ENCODE results near the gene KCNJ1. TPM values are rescaled to one million over a fixed set of nuclear protein-coding genes. Genes with fewer than 3 reads are reported as not detected.

The KCNJ1 gene
- total RNA-seq, 2 experiments from 2014 or later = 0.22 to 0.27 TPM

DNA sequence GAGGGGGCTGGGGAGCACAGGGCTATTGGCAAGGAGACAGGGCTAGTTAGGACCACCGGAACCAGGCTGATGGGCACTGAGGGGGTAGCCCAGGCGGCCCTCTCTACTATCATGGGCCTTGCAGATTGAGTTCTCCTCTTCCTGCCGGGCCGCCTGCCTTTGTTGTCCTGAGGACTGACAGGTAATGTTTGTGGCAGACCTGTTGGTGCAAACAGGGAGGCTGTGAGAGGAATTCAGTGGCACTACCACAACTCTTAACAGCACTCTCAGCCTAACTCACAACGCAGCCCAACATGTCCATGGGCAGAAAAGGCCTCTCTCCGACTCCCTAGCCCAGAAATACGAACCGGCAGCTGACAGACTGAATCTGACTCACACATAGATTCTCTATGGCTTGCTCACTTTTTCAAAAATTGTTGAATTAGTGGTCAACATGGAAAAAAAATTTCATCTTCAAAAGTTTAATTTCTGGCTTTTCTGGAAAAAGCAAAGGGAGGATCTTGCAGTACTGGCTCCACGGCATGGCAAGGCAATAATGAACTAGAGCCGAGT lies 35.5 kb upstream of the KCNJ1 start:
- Histone ChIP-seq H3K9me3 (ENCODE audit: control insufficient read depth in 1 of 2, insufficient read depth in 1 of 2, low read length in 2 of 2) (no peaks in the 10 kb centered on the region), H3K27ac (ENCODE audit: low read depth in 1 of 2, low read length in 2 of 2) (no peak overlapping the region), H3K4me3 (ENCODE audit: low read length) (no peak overlapping the region), H3K27me3 (ENCODE audit: control insufficient read depth in 1 of 2, insufficient read depth in 2 of 2, low read length in 2 of 2) (peaks cover 7 to 8% of the 10 kb centered on the region in 2 experiments), H3K4me1 (ENCODE audit: insufficient read depth, low read length) (peaks cover 16% of the 10 kb centered on the region), H3K36me3 (ENCODE audit: insufficient read depth, low read length) (no peaks in the 10 kb centered on the region)
- no peak overlapping the region for H3K4me3 Mint-ChIP-seq
- intact Hi-C loops (cut with DNase I, micrococcal nuclease) = no loop called here
- TF ChIP-seq, protein P1, sequence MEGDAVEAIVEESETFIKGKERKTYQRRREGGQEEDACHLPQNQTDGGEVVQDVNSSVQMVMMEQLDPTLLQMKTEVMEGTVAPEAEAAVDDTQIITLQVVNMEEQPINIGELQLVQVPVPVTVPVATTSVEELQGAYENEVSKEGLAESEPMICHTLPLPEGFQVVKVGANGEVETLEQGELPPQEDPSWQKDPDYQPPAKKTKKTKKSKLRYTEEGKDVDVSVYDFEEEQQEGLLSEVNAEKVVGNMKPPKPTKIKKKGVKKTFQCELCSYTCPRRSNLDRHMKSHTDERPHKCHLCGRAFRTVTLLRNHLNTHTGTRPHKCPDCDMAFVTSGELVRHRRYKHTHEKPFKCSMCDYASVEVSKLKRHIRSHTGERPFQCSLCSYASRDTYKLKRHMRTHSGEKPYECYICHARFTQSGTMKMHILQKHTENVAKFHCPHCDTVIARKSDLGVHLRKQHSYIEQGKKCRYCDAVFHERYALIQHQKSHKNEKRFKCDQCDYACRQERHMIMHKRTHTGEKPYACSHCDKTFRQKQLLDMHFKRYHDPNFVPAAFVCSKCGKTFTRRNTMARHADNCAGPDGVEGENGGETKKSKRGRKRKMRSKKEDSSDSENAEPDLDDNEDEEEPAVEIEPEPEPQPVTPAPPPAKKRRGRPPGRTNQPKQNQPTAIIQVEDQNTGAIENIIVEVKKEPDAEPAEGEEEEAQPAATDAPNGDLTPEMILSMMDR (IDR thresholded peaks at IDR 0.05) = no peak
- ATAC-seq (ENCODE audit: poor library complexity) = no peak
- H3K4me1 Mint-ChIP-seq (ENCODE audit: low read depth) = peaks cover 27% of the 10 kb centered on the region
- H3K27ac Mint-ChIP-seq = no peak overlapping the region
- H3K36me3 Mint-ChIP-seq (ENCODE audit: low read depth) = no peaks in the 10 kb centered on the region
- peaks cover 29% of the 10 kb centered on the region for H3K27me3 Mint-ChIP-seq
- ChIA-PET POLR2A (interaction anchor here (0.7 kb wide), 1 partner anchor 31 kb away, joined by 3 read pairs; no protein-coding TSS in a partner anchor), CTCF (no interaction called here)
- H3K9me3 Mint-ChIP-seq = no peaks in the 10 kb centered on the region
- no peak for DNase-seq

DNA sequence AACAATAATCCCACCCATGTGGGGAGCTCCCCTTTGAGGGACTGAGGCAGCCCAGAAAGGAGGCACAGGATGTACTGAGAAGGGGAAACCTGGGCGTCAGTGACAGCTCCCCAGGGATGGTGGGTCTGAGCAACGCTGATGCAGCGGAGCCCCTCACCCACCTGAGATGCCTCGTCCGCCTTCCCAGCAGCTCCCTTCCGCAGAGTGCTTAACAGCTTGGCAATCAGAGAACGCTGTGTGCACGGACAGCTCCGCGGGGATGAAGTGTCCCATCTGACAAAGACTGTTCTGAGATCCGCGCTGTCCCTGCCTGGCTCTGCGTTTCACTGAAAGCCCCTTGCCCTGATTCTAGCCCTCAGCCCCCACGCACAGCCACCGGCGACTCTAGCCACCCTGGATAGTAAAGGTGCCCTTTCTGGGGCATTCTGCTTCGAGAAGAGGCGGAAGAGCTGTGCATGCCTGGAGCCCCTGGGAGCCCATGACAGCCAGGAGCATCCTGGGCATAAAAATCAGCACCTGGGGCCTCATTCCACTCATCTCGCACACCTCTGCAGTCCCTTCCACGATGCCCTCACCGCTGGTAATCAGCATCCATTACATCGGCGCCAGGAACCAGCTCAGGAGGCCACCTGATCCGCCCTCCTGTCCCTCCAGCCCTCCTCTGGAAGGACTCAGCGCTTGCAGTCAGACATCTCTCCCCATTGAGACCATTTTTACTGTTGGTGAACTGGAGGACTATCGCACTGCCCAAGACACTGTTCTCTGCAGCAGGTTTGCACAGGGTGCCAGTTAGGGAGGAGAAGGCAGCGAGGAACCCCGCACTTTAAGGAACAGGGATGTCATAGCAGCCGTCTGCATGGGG lies 34.8 kb upstream of the KCNJ1 start:
- Mint-ChIP-seq H3K4me3 (no peak overlapping the region), H3K27me3 (peaks cover 22% of the 10 kb centered on the region), H3K27ac (no peak overlapping the region), H3K4me1 (ENCODE audit: low read depth) (peaks cover 27% of the 10 kb centered on the region), H3K36me3 (ENCODE audit: low read depth) (no peaks in the 10 kb centered on the region), H3K9me3 (no peaks in the 10 kb centered on the region)
- Histone ChIP-seq H3K4me3 (ENCODE audit: low read length) (no peak overlapping the region), H3K36me3 (ENCODE audit: insufficient read depth, low read length) (no peaks in the 10 kb centered on the region), H3K9me3 (ENCODE audit: control insufficient read depth in 1 of 2, insufficient read depth in 1 of 2, low read length in 2 of 2) (no peaks in the 10 kb centered on the region), H3K4me1 (ENCODE audit: insufficient read depth, low read length) (peaks cover 16% of the 10 kb centered on the region), H3K27me3 (ENCODE audit: control insufficient read depth in 1 of 2, insufficient read depth in 2 of 2, low read length in 2 of 2) (peaks cover 5 to 7% of the 10 kb centered on the region in 2 experiments), H3K27ac (ENCODE audit: low read depth in 1 of 2, low read length in 2 of 2) (no peak overlapping the region)
- ATAC-seq (ENCODE audit: poor library complexity) (no peak), DNase-seq (no peak)
- POLR2A ChIA-PET = interaction anchor here (0.7 kb wide), 1 partner anchor 30 kb away, joined by 3 read pairs; no protein-coding TSS in a partner anchor
- CTCF ChIA-PET = no interaction called here
- TF ChIP-seq, protein P1 (IDR thresholded peaks at IDR 0.05) = no peak
- intact Hi-C loops (cut with DNase I, micrococcal nuclease) = no loop called here

DNA sequence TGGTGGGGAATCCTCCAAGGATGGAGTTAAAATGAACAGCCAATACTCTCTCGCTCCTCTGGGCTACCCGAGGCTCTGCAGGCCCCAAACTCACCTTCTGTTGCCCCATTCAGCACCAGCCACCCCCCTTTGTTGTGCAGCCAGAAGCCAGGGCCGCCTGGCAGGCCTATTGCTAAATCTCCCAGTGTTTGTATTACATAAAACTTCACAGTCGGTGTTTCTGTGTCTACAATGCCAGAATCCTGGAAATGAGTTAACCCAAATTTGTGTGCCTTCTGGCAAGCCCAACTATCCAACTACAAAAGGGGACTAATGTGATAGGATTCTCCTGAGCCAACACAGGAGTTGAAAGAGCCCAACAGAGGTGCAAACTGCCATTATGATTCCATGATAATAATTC lies 33.4 kb upstream of the KCNJ1 start:
- H3K27ac Mint-ChIP-seq = no peak overlapping the region
- CTCF ChIA-PET = no interaction called here
- H3K36me3 ChIP-seq (ENCODE audit: insufficient read depth, low read length) = no peaks in the 10 kb centered on the region
- H3K27me3 ChIP-seq (ENCODE audit: control insufficient read depth in 1 of 2, insufficient read depth in 2 of 2, low read length in 2 of 2) = peaks cover 0 to 7% of the 10 kb centered on the region in 2 experiments
- H3K9me3 Mint-ChIP-seq = no peaks in the 10 kb centered on the region
- no peaks in the 10 kb centered on the region for H3K36me3 Mint-ChIP-seq (ENCODE audit: low read depth)
- H3K9me3 ChIP-seq (ENCODE audit: control insufficient read depth in 1 of 2, insufficient read depth in 1 of 2, low read length in 2 of 2) = no peaks in the 10 kb centered on the region
- POLR2A ChIA-PET = no interaction called here
- H3K4me3 Mint-ChIP-seq = no peak overlapping the region
- no peak overlapping the region for H3K4me3 ChIP-seq (ENCODE audit: low read length)
- H3K27ac ChIP-seq (ENCODE audit: low read depth in 1 of 2, low read length in 2 of 2) = no peak overlapping the region
- H3K4me1 ChIP-seq (ENCODE audit: insufficient read depth, low read length) = peaks cover 6% of the 10 kb centered on the region
- DNase-seq (no peak), ATAC-seq (ENCODE audit: poor library complexity) (no peak)
- peaks cover 15% of the 10 kb centered on the region for H3K27me3 Mint-ChIP-seq
- TF ChIP-seq, protein P1 (IDR thresholded peaks at IDR 0.05) = no peak
- intact Hi-C loops (cut with DNase I, micrococcal nuclease) = no loop called here
- H3K4me1 Mint-ChIP-seq (ENCODE audit: low read depth) = peaks cover 17% of the 10 kb centered on the region
